Caki2 (cell line): Measurements from ENCODE around the gene CCDC38. TPM values are rescaled to one million over a fixed set of nuclear protein-coding genes. Genes with fewer than 3 reads are reported as not detected.

Experiments used
- total RNA-seq: library from RNA; depleted of rRNA; stranded (reverse); fragments of >200 nt; shearing (Covaris generic); gene quantifications from 2 replicates; pipeline ENCODE4 v1.2.3, GENCODE V29; 2014; ENCODE audit warnings: low replicate concordance; rRNA removed

Gene CCDC38
- total RNA-seq, 1 experiment from 2014 or later = 0.20 TPM

Other genes starting within 250 kb of the CCDC38 start
- 70.3 and 91.7 TPM in 2 replicates for gene NTN4, start 151.8 kb downstream of the CCDC38 start, total RNA-seq
- gene SNRPF, start 83.7 kb downstream of the CCDC38 start, total RNA-seq = 5.6 and 6.7 TPM in 2 replicates
- 1.1 TPM in 1 of 2 replicates, not detected in the other for gene AMDHD1, start 717 bp upstream of the CCDC38 start, total RNA-seq
- not detected in 2 replicates for gene HAL, start 53.7 kb upstream of the CCDC38 start, total RNA-seq
- gene LTA4H, start 93.0 kb upstream of the CCDC38 start, total RNA-seq = 43.7 and 78.5 TPM in 2 replicates